NCI-H2196 (cell line): Measurements from ENCODE around the gene ADGRV1.
"Not testable (repeated sequence)": the region's sequence is repeated elsewhere in the genome, so short reads cannot be mapped to it uniquely, and the experiment has no call there.

Experiments used
- DNase-seq: peaks from one replicate; lab custom pipeline; 2025; ENCODE audit not compliant: unreplicated experiment; lab: John Stamatoyannopoulos, UW

The ADGRV1 gene

DNA sequence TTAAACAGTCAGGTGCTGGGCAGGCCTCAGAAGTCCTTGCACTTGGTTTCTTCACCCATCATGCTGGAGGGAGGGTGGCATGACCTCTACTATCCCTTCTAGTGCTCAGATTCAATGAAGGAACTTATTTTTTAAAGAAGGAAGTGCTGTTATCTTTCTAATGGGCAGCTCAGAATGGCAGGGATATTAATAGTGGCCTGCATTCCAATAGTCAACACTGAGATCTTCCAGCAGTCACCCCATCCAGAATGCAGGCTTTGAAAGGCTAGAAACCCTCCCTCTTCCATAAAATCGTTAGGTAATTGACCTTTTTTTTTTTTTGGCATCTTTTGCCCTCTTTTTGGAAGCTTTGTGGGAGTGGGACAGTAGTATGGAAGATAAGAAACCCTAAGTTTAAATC is 499.6 kb downstream of the ADGRV1 start:
- DNase-seq: no peak

DNA sequence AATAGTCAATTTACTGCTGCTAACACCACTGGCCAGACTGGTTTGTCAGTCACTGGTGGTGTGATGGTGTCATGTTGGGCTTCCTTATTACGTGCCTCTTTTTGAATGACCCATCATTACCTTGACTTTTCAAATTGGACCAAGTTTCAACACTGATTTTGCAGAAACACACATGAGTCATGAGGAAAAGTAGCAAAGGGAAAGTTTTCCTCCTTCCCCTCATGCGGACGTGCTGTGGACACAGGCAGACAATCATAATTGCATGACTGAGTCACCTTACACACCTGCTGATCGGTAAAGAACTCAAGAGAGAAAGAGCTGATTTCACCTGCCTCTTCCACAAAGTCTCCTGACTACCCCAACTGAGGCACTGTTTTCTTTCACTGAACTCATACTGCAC is 500.0 kb downstream of the ADGRV1 start:
- no peak for DNase-seq

DNA sequence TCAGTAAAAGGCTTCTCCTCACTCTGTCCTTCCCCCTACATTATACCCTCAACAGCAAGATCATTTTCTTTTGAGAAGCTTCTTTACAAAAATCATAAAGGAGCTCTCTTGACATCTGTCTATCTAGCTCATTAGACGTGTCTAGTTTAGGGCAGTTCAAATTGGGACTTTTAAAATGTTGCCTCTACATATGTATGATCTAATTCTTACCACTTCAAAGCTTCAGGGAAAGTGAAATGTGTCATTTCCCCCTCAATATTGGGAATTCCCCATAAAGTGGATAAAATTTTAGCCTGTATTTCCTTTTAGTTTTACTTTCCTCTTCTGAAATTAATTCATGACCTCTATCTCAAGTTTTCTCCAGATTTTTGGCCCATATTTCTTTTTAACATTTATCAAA is 500.8 kb downstream of the ADGRV1 start:
- DNase-seq: no peak

DNA sequence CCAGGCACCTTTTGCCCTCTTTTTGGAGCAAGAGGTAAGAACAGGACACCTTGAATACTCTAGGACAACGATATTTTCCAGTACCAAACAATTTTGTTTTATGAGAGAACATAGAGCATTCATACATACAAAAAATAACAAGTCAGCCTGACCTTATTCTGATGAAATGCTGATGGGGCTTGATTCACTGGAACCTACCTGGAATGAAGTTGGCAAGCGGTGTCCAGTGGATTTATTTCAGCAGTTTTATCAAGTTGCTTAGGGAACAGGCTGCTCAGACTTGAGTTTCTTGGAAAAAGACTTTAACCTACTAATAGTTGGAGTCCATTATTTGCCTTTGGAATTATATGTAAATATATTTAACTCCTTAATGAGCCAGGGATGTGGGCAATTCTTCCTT is 502.5 kb downstream of the ADGRV1 start:
- no peak for DNase-seq

- DNase-seq: no peak
Measured at GRCh38 chr5:91061946-91062562, 503.5 kb downstream of the ADGRV1 start.

- DNase-seq: not testable (repeated sequence)
Measured at GRCh38 chr5:91063098-91063690, 504.6 kb downstream of the ADGRV1 start.

- DNase-seq: no peak
Measured at GRCh38 chr5:91065496-91065895, 506.9 kb downstream of the ADGRV1 start.

DNA sequence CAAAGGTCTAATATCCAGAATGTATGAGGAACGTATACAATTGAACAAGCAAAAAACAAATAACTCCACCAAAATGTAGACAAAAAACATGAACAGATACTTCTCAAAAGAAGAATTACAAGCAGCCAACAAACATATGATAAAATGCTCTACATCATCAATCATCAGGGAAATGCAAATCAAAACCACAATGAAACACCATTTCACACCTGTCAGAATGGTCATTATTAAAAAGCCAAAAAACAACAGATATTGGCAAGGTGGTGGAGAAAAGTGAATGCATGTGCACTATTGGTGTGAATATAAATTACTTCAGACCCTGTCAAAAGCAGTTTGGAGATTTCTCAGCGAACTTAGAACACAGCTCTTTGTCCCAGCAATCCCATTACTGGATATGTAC is 510.8 kb downstream of the ADGRV1 start:
- DNase-seq: no peak

DNA sequence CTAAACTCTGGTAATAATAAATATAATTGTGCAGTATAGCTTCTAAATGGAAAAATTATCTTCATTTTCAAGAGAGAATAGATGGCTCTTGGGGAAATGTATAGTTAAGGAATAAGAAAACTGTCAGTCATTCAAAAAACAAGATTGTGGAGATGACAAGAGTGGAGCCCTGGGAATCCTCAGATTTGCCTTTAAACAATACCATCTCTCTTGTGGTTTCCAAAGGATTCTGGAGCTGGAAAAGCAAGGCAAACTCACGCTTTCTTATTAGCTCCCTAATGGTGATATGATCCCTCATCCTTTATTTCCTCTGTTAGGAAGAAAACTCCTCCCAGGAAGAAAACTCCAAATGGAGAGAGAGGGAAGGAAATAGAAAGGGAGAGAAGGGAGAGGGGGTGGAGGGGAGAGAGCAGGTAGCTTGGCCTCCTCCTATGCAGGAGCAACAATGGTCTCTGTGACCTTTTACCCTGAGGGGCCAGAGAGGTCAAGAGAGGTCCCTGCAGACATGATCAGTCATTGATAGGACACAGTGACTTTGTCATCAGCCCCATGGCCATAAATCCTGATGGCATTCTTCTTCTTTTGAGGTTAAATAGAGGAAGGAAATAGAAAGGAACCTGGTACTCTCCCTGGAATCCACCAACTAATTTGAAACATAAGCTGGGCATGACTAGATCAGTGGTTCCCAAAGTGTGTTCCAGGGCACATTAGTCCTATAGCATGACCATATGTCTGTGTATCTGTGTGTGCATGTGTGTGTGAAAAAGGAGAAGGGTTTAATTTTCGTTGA is 512.4 kb downstream of the ADGRV1 start:
- DNase-seq: no peak

GRCh38 chr5:91072881-91073280 is 514.3 kb downstream of the ADGRV1 start:
- DNase-seq: no peak

GRCh38 chr5:91074615-91075014 is 516.0 kb downstream of the ADGRV1 start:
- no peak for DNase-seq

DNA sequence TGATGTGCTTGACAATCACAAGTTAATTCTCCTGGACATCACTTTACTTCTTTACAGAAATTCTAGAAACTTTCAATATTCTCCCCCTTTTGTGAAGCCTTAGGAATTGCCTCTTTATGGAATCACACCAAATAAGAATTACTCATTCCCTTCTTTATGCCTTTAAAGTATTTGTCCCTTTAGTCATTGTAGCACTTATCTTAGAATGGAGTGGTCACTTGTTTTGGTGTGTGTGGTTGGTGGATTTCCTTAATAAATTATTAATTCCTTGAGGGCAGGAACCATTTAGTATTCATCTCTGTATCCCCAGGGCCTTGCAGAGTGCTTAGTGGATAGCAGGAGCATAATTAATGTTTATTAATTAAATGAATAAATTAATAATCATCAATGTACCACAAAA is 517.5 kb downstream of the ADGRV1 start:
- no peak for DNase-seq

GRCh38 chr5:91077623-91078022 is 519.0 kb downstream of the ADGRV1 start:
- no peak for DNase-seq

DNA sequence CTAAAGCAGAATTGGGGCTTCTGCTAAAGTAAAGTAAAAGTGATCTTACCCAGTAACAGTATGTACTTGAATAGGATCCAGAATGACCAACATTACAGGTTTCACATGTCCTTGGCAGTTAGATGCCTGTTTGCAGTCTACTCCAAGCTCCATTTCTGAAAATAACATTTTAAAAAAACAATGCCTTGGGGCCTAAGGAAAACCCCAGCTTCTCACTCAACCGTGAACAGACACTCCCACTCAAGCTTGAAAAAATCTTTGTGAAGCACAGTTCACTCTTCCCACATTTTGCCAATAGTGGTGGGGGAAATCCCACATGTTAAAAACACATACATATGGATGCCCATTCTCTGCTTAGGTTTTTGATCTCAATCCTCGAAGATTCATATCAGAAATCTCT is 520.4 kb downstream of the ADGRV1 start:
- no peak for DNase-seq

- no peak for DNase-seq
Measured at GRCh38 chr5:91089758-91090157, 531.2 kb downstream of the ADGRV1 start.

DNA sequence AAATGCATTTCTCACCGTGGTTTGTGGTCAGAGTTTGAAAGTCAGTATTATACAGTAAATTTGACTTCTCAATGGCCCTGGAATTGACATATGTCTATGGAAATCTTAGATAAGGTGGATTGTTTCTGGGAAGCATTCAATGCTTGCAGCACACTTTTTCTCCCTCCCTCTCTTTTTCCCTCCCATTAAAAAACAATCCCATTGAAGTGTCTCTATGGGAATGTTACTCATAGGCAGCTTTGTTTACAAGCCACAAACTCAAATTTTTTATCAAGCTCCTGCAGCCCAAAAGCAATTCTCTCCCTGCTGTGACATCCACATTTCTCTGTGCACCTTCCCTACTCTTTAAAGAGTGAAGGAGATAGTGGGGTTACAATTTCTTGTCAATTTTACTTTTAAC is 532.4 kb downstream of the ADGRV1 start:
- DNase-seq: no peak

- no peak for DNase-seq
Measured at GRCh38 chr5:91091471-91092234, 533.1 kb downstream of the ADGRV1 start.

DNA sequence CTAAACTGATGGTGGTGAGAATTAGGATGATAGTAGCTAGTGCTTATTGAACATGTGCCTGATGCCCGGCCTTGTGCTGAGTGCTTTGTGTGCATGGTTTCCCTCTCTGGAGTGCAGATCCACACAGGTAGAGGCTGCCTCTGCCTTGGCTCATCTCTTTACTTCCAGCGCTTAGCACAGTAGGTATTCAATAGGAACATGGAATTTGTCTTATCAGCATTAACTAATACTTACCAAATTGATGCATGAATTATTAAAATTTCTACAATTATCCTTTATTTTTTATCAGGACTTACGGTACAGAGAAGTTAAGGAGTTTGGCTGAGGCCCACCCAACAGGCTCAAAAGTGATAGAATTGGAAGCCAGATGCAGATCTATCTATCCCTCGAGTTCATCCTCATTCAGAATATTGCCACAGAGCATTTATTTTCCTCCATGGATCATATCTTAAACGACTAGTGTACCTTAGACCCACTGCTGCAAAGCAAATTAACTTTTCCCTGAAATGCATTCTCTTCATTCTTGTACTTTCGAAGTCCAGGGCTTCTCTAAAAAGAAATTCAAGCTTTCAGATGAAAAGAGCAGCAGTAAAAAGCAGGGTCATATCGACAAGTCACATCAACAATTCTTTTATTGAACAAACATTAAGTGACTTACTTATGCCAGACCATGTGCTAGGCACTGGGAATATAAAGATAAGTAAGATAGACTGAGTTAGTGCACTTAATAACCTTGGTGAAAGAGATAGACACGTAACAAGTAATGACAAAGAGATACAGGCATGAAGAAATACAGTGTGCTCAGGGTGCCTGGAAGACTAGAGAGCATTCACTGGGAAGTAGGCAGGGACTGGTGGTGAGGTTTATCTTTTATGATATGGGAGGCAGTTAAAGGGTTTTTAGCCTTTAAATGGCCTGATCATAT is 534.5 kb downstream of the ADGRV1 start:
- DNase-seq: no peak

DNA sequence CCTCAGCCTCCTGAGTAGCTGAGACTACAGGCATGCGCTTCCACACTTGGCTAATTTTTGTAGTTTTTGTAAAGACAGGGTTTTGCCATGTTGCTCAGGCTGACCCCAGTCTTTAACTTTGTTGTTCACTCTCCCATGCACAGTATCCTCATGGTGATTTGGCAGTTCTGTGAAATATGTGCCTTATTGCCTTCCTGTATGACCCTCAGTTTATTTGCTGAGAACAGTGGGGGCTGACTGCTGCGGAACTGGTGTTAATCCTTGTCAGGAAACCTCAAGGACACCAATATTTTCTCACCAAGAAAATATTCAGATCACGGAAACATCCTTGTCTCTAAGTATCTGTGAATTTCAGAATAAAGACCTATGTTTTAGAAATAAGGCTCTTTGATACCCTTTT is 536.7 kb downstream of the ADGRV1 start:
- DNase-seq: no peak

DNA sequence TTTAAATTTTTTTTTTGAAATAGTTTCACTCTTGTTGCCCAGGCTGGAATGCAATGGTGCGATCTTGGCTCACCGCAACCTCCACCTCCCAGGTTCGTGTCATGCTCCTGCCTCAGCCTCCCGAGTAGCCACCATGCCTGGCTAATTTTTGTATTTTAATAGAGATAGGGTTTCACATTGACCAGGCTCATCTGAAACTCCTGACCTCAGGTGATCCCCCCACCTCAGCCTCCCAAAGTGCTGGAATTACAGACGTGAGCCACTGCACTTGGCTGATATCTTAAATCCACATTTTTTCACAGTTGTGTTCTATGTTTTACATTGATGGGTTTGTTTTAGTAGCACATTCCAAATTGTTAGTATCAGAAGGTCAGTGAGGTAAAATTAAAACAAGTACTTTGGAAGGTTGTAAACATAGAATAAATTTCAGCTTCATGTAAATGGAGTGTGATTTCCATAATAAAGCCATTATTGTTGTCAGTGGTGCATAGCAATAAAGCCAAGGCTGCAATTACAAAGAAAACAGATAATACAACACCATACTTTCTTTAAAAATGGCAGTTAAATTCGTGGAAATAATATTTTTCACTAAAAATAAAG is 537.3 kb downstream of the ADGRV1 start:
- DNase-seq: no peak
